ENCODE data around the gene UFSP1. TPM values are rescaled to one million over a fixed set of nuclear protein-coding genes. Genes with fewer than 3 reads are reported as not detected.
"Not testable (repeated sequence)": the region's sequence is repeated elsewhere in the genome, so short reads cannot be mapped to it uniquely, and the experiment has no call there.

UFSP1 gene
- 10 to 100 TPM in 1 of 4 donors, 1 to 10 TPM in 2, not detected in 1; 1.3 to 19.1 (median 3.7) TPM for total RNA-seq

DNA sequence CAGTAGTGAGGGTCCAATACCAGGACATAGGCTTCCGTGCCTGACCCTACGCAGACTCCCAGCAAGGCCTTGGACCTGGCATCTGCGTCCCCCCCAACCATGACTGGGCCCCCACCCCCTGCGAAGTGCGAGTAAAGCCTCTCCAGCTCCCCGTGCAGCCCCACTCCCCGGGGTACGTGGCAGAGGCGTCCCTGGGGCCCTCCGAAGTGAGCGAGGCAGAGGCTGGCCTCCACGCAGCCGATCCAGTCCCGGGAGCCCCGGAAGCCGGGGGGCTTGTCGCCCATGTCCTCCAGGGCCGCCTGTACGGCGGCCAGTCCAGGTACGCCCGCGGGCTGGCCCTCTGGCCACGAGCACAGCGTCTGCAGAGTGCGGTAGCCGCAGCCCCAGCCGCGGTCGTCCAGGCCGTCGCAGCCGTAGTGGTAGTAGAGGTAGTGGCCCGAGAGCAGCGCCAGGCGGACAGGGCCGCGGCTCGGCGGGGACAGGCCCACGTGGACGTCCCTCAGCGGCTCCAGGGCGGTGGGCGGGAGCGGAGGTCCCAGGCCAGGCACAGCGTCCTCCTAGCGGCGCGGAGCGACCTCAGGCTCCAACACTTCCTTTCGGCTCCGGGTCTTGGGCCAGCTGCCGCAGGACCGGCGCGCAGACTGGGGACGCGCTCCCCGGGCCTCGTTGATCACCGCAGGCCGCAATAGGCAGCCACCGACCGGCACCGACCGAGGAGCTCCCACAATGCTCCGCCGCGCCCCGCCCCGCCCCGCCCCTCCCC lies at the start of gene UFSP1:
TSS of gene UFSP1 (minus strand) at position 728 of the 763 bp plus-strand sequence. CDS start at position 284, 444 bp downstream.
- 4% methylated on average over 27 of the region's 73 CpGs; no CpG with 5 or more reads in 1 of the 2 donors for WGBS, 2 donors (ENCODE audit: low coverage in 1 of 2)
- no peak for DNase-seq

DNA sequence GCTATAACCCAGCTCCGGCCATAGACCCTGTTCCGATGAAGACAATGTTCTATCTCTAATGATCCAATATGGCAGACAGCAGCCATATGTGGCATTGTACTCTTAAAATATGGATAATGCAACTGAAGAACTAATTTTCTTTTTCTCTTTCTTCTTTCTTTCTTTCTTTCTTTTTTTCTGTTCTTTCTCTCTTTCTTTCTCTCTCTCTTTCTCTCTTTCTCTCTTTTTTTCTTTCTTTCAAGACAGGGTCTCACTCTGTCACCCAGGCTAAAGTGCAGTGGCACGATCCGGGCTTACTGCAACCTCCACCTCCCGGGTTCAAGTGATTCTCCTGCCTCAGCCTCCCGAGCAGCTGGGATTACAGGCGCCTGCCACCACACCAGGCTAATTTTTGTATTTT lies 46.7 kb upstream of the UFSP1 start:
- in situ Hi-C loops (cut with MboI; ENCODE audit: low pct_ligation_motif_present in 1 of 4, low pct_unique_long_range_greater_than_20kb in 1 of 4, low sequenced_read_pairs in 3 of 4); H3K4me3 ChIP-seq; DNase-seq; H3K27ac ChIP-seq; H3K9me3 ChIP-seq; H3K36me3 ChIP-seq; intact Hi-C loops (cut with DNase I; ENCODE audit: low total_unique reads); H3K4me1 ChIP-seq: not testable (repeated sequence)
- peaks cover 30% of the 10 kb centered on the region for H3K27me3 ChIP-seq
- 72 to 73% methylated on average over 6 to 7 of the region's 7 CpGs for WGBS, 2 donors (ENCODE audit: low coverage in 1 of 2)

More for the DNA sequence above, at the start of gene UFSP1:
- peak within 1 kb of the TSS; percentile 94 to 100 (median 96) for H3K27ac ChIP-seq
- H3K4me1 ChIP-seq = peaks cover 26 to 46% (median 30%) of the 10 kb centered on the region in 4 donors
- peak within 1 kb of the TSS; percentile 51 to 90 (median 60) for H3K4me3 ChIP-seq
- peaks cover 4% of the 10 kb centered on the region for H3K27me3 ChIP-seq
- intact Hi-C loops (cut with DNase I; ENCODE audit: low total_unique reads) = no loop called here
- peaks cover 0 to 31% (median 15%) of the 10 kb centered on the region in 4 donors for H3K36me3 ChIP-seq
- no peak for TF ChIP-seq POLR2AphosphoS5 (IDR thresholded peaks at IDR 0.05)
- H3K9me3 ChIP-seq = no peaks in the 10 kb centered on the region
- in situ Hi-C loops (cut with MboI; ENCODE audit: low pct_ligation_motif_present in 1 of 4, low pct_unique_long_range_greater_than_20kb in 1 of 4, low sequenced_read_pairs in 3 of 4) = no loop called here

DNA sequence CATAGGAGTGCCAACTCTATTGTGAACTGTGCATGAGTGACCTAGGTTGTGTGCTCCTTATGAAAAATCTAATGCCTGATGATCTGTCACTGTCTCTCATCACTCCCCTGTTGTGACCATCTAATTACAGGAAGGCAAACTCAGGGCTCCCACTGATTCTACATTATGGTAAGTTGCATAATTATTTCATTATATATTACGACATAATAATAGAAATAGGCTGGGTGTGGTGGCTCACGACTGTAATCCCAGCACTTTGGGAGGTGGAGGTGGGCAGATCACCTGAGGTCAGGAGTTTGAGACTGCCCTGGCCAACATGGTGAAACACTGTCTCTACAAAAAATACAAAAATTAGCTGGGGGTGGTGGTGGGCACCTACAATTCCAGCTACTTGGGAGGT lies 45.9 kb upstream of the UFSP1 start:
- H3K36me3 ChIP-seq; DNase-seq; H3K4me1 ChIP-seq; in situ Hi-C loops (cut with MboI; ENCODE audit: low pct_ligation_motif_present in 1 of 4, low pct_unique_long_range_greater_than_20kb in 1 of 4, low sequenced_read_pairs in 3 of 4); intact Hi-C loops (cut with DNase I; ENCODE audit: low total_unique reads); H3K4me3 ChIP-seq; H3K9me3 ChIP-seq; H3K27ac ChIP-seq: not testable (repeated sequence)
- 47 to 61% methylated on average over 2 of the region's 2 CpGs for WGBS, 2 donors (ENCODE audit: low coverage in 1 of 2)
- peaks cover 30% of the 10 kb centered on the region for H3K27me3 ChIP-seq

DNA sequence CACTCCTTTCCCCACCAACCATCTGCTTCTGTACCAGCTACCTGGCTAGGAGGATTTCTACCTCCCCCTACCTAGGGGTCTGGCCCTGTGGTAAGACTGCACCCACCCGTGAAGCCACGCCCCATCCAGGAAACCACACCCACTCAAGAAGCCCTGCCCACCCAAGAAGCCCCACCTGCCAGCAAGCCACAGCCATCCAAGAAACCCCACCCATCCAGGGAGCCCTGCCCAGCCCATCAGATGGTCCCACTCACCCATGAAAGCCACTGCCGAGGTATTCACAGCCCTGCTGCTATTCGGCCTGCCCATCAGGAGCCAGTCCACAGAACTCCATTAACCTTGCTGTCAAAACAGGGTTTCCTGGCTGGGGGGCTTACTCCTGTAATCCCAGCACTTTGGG lies 44.2 kb upstream of the UFSP1 start:
- Histone ChIP-seq H3K36me3 (no peaks in the 10 kb centered on the region), H3K9me3 (no peaks in the 10 kb centered on the region), H3K4me1 (no peaks in the 10 kb centered on the region), H3K4me3 (no peak overlapping the region), H3K27me3 (peaks cover 32% of the 10 kb centered on the region), H3K27ac (no peak overlapping the region)
- 35% methylated on average over 4 of the region's 4 CpGs; no CpG with 5 or more reads in 1 of the 2 donors for WGBS, 2 donors (ENCODE audit: low coverage in 1 of 2)
- in situ Hi-C loops (cut with MboI; ENCODE audit: low pct_ligation_motif_present in 1 of 4, low pct_unique_long_range_greater_than_20kb in 1 of 4, low sequenced_read_pairs in 3 of 4) = no loop called here
- intact Hi-C loops (cut with DNase I; ENCODE audit: low total_unique reads) = no loop called here
- no peak for DNase-seq
- TF ChIP-seq POLR2A (IDR thresholded peaks at IDR 0.05) = no peak
- TF ChIP-seq POLR2AphosphoS5 (IDR thresholded peaks at IDR 0.05) = no peak
- no peak for TF ChIP-seq EP300 (IDR thresholded peaks at IDR 0.05; ENCODE audit: low read depth)

DNA sequence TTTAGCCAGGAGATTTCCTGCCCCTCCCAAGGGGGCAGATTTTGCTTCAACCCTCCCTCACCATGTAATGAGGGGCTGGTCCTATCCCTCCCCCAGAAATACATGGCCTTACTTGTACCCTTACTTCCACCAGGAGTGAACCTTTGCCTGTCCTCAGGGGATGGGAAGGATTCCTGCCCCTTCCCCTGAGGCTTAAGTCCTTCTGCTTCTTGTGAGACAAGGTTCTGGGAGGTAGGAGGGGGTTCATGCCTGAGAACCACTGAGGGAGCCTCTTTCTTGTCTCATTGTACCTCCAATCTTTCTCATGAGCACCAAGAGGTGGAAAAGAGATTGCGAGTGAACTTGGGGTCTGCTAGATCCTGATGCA lies 40.3 kb upstream of the UFSP1 start:
- WGBS, 2 donors (ENCODE audit: low coverage in 1 of 2) = 100% methylated on average over 1 of the region's 1 CpG; no CpG with 5 or more reads in 1 of the 2 donors
- in situ Hi-C loops (cut with MboI; ENCODE audit: low pct_ligation_motif_present in 1 of 4, low pct_unique_long_range_greater_than_20kb in 1 of 4, low sequenced_read_pairs in 3 of 4) (no loop called here), intact Hi-C loops (cut with DNase I; ENCODE audit: low total_unique reads) (no loop called here)
- Histone ChIP-seq H3K36me3 (no peaks in the 10 kb centered on the region), H3K4me1 (no peaks in the 10 kb centered on the region), H3K4me3 (no peak overlapping the region), H3K9me3 (no peaks in the 10 kb centered on the region), H3K27me3 (peaks cover 25% of the 10 kb centered on the region), H3K27ac (no peak overlapping the region)
- no peak for TF ChIP-seq EP300 (IDR thresholded peaks at IDR 0.05; ENCODE audit: low read depth)
- TF ChIP-seq POLR2A (IDR thresholded peaks at IDR 0.05) = no peak
- DNase-seq = no peak

DNA sequence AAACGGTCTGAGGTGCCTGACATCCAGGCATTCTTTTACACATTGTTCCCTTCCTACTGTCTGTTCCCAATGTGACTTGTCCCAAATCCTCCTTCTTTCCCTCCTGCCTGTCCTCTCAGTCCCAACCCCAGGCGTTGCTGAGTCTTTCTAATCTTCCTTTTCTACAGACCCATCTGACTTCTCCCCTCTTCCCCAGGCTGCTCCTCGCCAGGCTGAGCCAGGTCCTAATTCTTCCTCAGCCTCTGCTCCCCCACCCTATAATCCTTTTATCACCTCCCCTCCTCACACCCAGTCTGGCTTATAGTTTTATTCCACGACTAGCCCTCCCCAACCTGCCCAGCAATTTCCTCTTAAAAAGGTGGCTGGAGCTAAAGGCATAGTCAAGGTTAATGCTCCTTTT lies 34.1 kb upstream of the UFSP1 start:
- H3K9me3 ChIP-seq; intact Hi-C loops (cut with DNase I; ENCODE audit: low total_unique reads); H3K27me3 ChIP-seq; in situ Hi-C loops (cut with MboI; ENCODE audit: low pct_ligation_motif_present in 1 of 4, low pct_unique_long_range_greater_than_20kb in 1 of 4, low sequenced_read_pairs in 3 of 4); H3K4me3 ChIP-seq; H3K4me1 ChIP-seq; DNase-seq; H3K36me3 ChIP-seq; H3K27ac ChIP-seq: not testable (repeated sequence)
- 34 to 39% methylated on average over 3 to 4 of the region's 4 CpGs for WGBS, 2 donors (ENCODE audit: low coverage in 1 of 2)

DNA sequence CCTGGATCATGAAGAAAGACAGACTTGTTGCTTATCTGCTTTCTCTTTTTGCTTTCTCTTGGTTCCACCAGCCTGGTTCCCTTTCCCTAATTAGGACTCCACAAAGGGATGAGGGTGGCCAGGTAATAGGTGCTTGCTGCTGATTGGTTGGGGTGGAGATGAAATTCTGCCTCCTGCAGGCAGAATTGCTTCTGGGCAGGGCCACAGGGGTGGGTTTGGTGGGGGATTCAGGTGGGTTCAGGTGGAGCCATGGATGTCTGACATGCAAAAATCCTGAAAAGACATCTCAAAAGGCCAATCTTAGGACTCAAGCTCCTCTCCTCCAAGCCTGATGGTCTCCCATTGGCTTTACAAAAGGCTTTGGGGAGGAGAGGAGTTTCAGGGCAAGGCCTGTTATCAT lies 31.5 kb upstream of the UFSP1 start:
- TF ChIP-seq POLR2AphosphoS5 (IDR thresholded peaks at IDR 0.05) (no peak), POLR2A (IDR thresholded peaks at IDR 0.05) (no peak), EP300 (IDR thresholded peaks at IDR 0.05; ENCODE audit: low read depth) (no peak)
- TF ChIP-seq, protein P1, sequence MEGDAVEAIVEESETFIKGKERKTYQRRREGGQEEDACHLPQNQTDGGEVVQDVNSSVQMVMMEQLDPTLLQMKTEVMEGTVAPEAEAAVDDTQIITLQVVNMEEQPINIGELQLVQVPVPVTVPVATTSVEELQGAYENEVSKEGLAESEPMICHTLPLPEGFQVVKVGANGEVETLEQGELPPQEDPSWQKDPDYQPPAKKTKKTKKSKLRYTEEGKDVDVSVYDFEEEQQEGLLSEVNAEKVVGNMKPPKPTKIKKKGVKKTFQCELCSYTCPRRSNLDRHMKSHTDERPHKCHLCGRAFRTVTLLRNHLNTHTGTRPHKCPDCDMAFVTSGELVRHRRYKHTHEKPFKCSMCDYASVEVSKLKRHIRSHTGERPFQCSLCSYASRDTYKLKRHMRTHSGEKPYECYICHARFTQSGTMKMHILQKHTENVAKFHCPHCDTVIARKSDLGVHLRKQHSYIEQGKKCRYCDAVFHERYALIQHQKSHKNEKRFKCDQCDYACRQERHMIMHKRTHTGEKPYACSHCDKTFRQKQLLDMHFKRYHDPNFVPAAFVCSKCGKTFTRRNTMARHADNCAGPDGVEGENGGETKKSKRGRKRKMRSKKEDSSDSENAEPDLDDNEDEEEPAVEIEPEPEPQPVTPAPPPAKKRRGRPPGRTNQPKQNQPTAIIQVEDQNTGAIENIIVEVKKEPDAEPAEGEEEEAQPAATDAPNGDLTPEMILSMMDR (IDR thresholded peaks at IDR 0.05) = no peak
- H3K4me1 ChIP-seq = peaks cover 0 to 4% (median 2%) of the 10 kb centered on the region in 4 donors
- H3K4me3 ChIP-seq = no peak overlapping the region
- H3K27me3 ChIP-seq = peaks cover 4% of the 10 kb centered on the region
- no peak overlapping the region for H3K27ac ChIP-seq
- in situ Hi-C loops (cut with MboI; ENCODE audit: low pct_ligation_motif_present in 1 of 4, low pct_unique_long_range_greater_than_20kb in 1 of 4, low sequenced_read_pairs in 3 of 4) = no loop called here
- no peaks in the 10 kb centered on the region for H3K36me3 ChIP-seq
- H3K9me3 ChIP-seq = no peaks in the 10 kb centered on the region
- intact Hi-C loops (cut with DNase I; ENCODE audit: low total_unique reads) = no loop called here
- DNase-seq = no peak

DNA sequence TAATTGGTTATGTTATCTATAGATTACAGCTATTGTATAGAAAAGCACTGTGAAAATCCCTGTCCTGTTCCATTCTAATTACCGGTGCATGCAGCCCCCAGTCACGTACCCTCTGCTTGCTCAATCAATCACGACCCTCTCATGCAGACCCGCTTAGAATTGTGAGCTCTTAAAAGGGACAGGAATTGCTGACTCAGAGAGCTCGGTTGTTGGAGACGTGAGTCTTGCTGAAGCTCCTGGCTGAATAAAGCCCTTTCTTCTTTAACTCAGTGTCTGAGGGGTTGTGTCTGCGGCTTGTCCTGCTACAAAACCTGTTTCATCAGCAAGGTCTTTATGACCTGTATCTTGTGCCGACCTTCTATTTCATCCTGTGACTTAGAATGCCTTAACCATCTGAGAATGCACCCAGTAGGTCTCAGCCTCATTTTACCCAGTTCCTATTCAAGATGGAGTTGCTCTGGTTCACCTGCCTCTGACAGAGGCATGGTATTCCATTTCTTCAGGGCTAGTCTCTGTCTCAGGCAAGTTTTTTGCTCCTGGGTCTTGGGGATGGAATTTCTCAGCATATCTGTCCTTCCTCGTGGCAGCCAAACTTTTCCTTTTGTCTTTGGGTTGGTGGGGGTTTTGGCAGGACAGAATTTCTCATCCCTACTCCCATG lies 30.4 kb upstream of the UFSP1 start:
- intact Hi-C loops (cut with DNase I; ENCODE audit: low total_unique reads); H3K4me1 ChIP-seq; H3K4me3 ChIP-seq; H3K27me3 ChIP-seq; H3K27ac ChIP-seq; H3K9me3 ChIP-seq; H3K36me3 ChIP-seq; DNase-seq; in situ Hi-C loops (cut with MboI; ENCODE audit: low pct_ligation_motif_present in 1 of 4, low pct_unique_long_range_greater_than_20kb in 1 of 4, low sequenced_read_pairs in 3 of 4): not testable (repeated sequence)
- WGBS, 2 donors (ENCODE audit: low coverage in 1 of 2) = 76 to 82% methylated on average over 5 to 9 of the region's 9 CpGs

DNA sequence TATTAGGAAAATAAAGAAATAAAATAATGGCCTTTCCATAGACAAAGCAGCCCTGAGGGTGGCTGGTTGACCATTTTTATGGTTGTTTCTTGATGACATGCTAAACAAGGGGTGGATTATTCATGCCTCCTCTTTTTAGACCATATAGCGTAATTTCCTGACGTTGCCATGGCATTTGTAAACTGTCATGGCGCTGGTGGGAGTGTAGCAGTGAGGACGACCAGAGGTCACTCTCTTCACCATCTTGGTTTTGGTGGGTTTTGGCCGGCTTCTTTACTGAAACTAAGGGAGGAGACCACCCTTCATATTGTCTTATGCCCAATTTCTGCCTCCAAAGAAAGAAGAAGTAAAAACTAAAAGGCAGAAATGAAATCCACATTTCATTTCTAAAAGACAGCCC lies 29.8 kb upstream of the UFSP1 start:
- H3K4me1 ChIP-seq; in situ Hi-C loops (cut with MboI; ENCODE audit: low pct_ligation_motif_present in 1 of 4, low pct_unique_long_range_greater_than_20kb in 1 of 4, low sequenced_read_pairs in 3 of 4); H3K36me3 ChIP-seq; H3K9me3 ChIP-seq; DNase-seq; intact Hi-C loops (cut with DNase I; ENCODE audit: low total_unique reads); H3K27ac ChIP-seq; H3K4me3 ChIP-seq; H3K27me3 ChIP-seq: not testable (repeated sequence)
- WGBS, 2 donors (ENCODE audit: low coverage in 1 of 2) = 83 to 86% methylated on average over 4 to 5 of the region's 5 CpGs

Data from transverse colon (tissue), 4 donors.